ENCODE measurements around the gene RAPGEF2. TPM values are rescaled to one million over a fixed set of nuclear protein-coding genes. Genes with fewer than 3 reads are reported as not detected.

Gene RAPGEF2
- total and polyA plus RNA-seq, 2 donors from 2014 or later, result 6.9 to 50.6 TPM

- Histone ChIP-seq H3K36me3 (ENCODE audit: control insufficient read depth in 2 of 3, insufficient read depth in 3 of 3, low read length in 3 of 3) (peaks cover 2 to 27% (median 8%) of the 10 kb centered on the region in 3 donors), H3K27me3 (ENCODE audit: control insufficient read depth, insufficient read depth, low read length) (no peaks in the 10 kb centered on the region), H3K27ac (ENCODE audit: low read depth in 2 of 2, low read length in 2 of 2) (no peak overlapping the region), H3K4me3 (ENCODE audit: low read length in 3 of 3) (no peak overlapping the region), H3K9me3 (ENCODE audit: control insufficient read depth in 2 of 3, insufficient read depth in 1 of 3, low read length in 3 of 3) (no peaks in the 10 kb centered on the region), H3K9ac (ENCODE audit: low read length in 3 of 3) (no peak overlapping the region), H3K4me1 (ENCODE audit: control insufficient read depth in 2 of 3, insufficient read depth in 2 of 3, low read depth in 1 of 3, low read length in 3 of 3) (no peaks in the 10 kb centered on the region)
- DNase-seq (no peak), FAIRE-seq (peak; percentile 79)
- TF ChIP-seq, protein P1, sequence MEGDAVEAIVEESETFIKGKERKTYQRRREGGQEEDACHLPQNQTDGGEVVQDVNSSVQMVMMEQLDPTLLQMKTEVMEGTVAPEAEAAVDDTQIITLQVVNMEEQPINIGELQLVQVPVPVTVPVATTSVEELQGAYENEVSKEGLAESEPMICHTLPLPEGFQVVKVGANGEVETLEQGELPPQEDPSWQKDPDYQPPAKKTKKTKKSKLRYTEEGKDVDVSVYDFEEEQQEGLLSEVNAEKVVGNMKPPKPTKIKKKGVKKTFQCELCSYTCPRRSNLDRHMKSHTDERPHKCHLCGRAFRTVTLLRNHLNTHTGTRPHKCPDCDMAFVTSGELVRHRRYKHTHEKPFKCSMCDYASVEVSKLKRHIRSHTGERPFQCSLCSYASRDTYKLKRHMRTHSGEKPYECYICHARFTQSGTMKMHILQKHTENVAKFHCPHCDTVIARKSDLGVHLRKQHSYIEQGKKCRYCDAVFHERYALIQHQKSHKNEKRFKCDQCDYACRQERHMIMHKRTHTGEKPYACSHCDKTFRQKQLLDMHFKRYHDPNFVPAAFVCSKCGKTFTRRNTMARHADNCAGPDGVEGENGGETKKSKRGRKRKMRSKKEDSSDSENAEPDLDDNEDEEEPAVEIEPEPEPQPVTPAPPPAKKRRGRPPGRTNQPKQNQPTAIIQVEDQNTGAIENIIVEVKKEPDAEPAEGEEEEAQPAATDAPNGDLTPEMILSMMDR (IDR thresholded peaks at IDR 0.05; ENCODE audit: borderline replicate concordance, extremely low read depth, insufficient read depth), result no peak
- intact Hi-C loops (cut with DNase I), result no loop called here
Observed at GRCh38 chr4:159334461-159334860, 231.6 kb downstream of the RAPGEF2 start.

GRCh38 chr4:159337041-159337440 is 234.2 kb downstream of the RAPGEF2 start:
- H3K27me3 ChIP-seq (ENCODE audit: control insufficient read depth, insufficient read depth, low read length), result no peaks in the 10 kb centered on the region
- DNase-seq (no peak), FAIRE-seq (no peak)
- no peaks in the 10 kb centered on the region for H3K9me3 ChIP-seq (ENCODE audit: control insufficient read depth in 2 of 3, insufficient read depth in 1 of 3, low read length in 3 of 3)
- TF ChIP-seq, protein P1 (IDR thresholded peaks at IDR 0.05; ENCODE audit: borderline replicate concordance, extremely low read depth, insufficient read depth), result no peak
- no peak overlapping the region for H3K4me3 ChIP-seq (ENCODE audit: low read length in 3 of 3)
- H3K36me3 ChIP-seq (ENCODE audit: control insufficient read depth in 2 of 3, insufficient read depth in 3 of 3, low read length in 3 of 3), result peaks cover 2 to 32% (median 15%) of the 10 kb centered on the region in 3 donors
- intact Hi-C loops (cut with DNase I), result no loop called here
- H3K4me1 ChIP-seq (ENCODE audit: control insufficient read depth in 2 of 3, insufficient read depth in 2 of 3, low read depth in 1 of 3, low read length in 3 of 3), result no peaks in the 10 kb centered on the region
- H3K27ac ChIP-seq (ENCODE audit: low read depth in 2 of 2, low read length in 2 of 2), result no peak overlapping the region
- no peak overlapping the region for H3K9ac ChIP-seq (ENCODE audit: low read length in 3 of 3)

DNA sequence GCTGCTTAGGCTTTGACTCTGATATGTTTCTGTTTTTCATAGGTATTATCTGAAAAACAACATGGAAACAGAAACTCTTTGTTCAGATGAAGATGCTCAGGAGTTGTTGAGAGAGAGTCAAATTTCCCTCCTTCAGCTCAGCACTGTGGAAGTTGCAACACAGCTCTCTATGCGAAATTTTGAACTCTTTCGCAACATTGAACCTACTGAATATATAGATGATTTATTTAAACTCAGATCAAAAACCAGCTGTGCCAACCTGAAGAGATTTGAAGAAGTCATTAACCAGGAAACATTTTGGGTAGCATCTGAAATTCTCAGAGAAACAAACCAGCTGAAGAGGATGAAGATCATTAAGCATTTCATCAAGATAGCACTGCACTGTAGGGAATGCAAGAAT is 238.6 kb downstream of the RAPGEF2 start:
- H3K27me3 ChIP-seq (ENCODE audit: control insufficient read depth, insufficient read depth, low read length), result no peaks in the 10 kb centered on the region
- intact Hi-C loops (cut with DNase I), result no loop called here
- H3K27ac ChIP-seq (ENCODE audit: low read depth in 2 of 2, low read length in 2 of 2), result no peak overlapping the region
- no peak overlapping the region for H3K4me3 ChIP-seq (ENCODE audit: low read length in 3 of 3)
- no peaks in the 10 kb centered on the region for H3K4me1 ChIP-seq (ENCODE audit: control insufficient read depth in 2 of 3, insufficient read depth in 2 of 3, low read depth in 1 of 3, low read length in 3 of 3)
- TF ChIP-seq, protein P1 (IDR thresholded peaks at IDR 0.05; ENCODE audit: borderline replicate concordance, extremely low read depth, insufficient read depth), result no peak
- no peaks in the 10 kb centered on the region for H3K9me3 ChIP-seq (ENCODE audit: control insufficient read depth in 2 of 3, insufficient read depth in 1 of 3, low read length in 3 of 3)
- DNase-seq (no peak), FAIRE-seq (no peak)
- H3K9ac ChIP-seq (ENCODE audit: low read length in 3 of 3), result no peak overlapping the region
- H3K36me3 ChIP-seq (ENCODE audit: control insufficient read depth in 2 of 3, insufficient read depth in 3 of 3, low read length in 3 of 3), result peaks cover 14 to 57% (median 31%) of the 10 kb centered on the region in 3 donors

GRCh38 chr4:159342374-159342773 is 239.5 kb downstream of the RAPGEF2 start:
- DNase-seq, result no peak
- no peaks in the 10 kb centered on the region for H3K27me3 ChIP-seq (ENCODE audit: control insufficient read depth, insufficient read depth, low read length)
- H3K4me3 ChIP-seq (ENCODE audit: low read length in 3 of 3), result no peak overlapping the region
- TF ChIP-seq, protein P1 (IDR thresholded peaks at IDR 0.05; ENCODE audit: borderline replicate concordance, extremely low read depth, insufficient read depth), result no peak
- FAIRE-seq, result no peak
- H3K27ac ChIP-seq (ENCODE audit: low read depth in 2 of 2, low read length in 2 of 2), result no peak overlapping the region
- H3K36me3 ChIP-seq (ENCODE audit: control insufficient read depth in 2 of 3, insufficient read depth in 3 of 3, low read length in 3 of 3), result peaks cover 14 to 63% (median 31%) of the 10 kb centered on the region in 3 donors
- H3K4me1 ChIP-seq (ENCODE audit: control insufficient read depth in 2 of 3, insufficient read depth in 2 of 3, low read depth in 1 of 3, low read length in 3 of 3), result no peaks in the 10 kb centered on the region
- H3K9ac ChIP-seq (ENCODE audit: low read length in 3 of 3), result no peak overlapping the region
- H3K9me3 ChIP-seq (ENCODE audit: control insufficient read depth in 2 of 3, insufficient read depth in 1 of 3, low read length in 3 of 3), result no peaks in the 10 kb centered on the region
- intact Hi-C loops (cut with DNase I), result no loop called here

Measured in kidney (tissue), 14 donors.